HG03565 (cell line): ENCODE measurements around the gene SIAH1.
"Not testable (repeated sequence)": the region's sequence is repeated elsewhere in the genome, so short reads cannot be mapped to it uniquely, and the experiment has no call there.

Source experiments
- ATAC-seq: cut with Tn5 transposase; IDR thresholded peaks from one replicate; pipeline ENCODE4 v1.9.1; 2021; ENCODE audit warnings: mild to moderate bottlenecking, moderate library complexity; ENCODE audit not compliant: unreplicated experiment

SIAH1 gene, protein sequence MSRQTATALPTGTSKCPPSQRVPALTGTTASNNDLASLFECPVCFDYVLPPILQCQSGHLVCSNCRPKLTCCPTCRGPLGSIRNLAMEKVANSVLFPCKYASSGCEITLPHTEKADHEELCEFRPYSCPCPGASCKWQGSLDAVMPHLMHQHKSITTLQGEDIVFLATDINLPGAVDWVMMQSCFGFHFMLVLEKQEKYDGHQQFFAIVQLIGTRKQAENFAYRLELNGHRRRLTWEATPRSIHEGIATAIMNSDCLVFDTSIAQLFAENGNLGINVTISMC

DNA sequence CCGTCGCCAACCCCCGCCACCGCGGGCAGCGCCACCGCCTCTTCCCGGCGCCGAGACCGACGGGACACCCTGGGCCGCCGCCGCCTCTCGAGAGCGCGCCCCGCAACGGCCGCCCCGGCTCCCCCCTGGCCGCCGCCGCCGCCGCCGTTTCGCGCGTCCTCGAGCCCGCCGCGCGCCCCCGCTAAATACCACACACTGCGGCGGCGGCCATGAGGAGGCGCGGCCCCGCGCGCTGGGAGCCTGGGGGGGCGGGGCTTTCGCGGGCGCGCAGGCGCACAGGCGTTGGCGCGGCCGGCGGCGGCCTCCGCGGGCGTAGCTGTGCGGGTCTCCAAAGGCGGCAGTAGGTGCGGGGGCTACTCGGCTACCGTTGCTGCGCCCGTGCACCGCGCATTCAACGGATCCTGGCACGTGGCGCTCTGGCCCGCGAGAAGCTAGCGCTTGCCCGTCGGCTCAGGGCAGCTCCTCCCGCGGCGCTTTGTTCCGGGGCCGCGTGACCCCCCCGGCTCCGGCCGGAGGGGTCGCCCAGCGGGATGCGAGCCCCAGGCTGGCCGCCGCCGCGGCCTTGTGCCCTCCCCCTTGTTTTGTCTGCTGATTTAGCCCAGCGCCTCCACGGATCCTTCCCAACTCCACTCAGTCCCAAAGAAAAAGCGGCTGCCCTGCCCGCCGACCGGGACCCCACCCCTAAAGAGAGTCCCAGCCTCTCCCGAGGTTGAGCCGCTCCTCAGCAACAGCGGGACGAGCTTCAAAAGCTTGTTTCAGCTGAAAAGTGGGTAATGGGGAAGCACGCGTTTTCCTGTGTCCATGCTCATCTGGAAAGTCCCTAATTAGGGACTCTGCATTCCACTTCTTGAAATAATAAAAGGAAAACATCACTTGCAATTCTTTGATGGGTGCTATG, at the start of gene SIAH1:
Gene SIAH1 (minus strand): TSS at position 161 of the 898 bp plus-strand sequence. CDS start 22,985 bp downstream, outside the sequence.
- ATAC-seq, result peak; percentile 60

DNA sequence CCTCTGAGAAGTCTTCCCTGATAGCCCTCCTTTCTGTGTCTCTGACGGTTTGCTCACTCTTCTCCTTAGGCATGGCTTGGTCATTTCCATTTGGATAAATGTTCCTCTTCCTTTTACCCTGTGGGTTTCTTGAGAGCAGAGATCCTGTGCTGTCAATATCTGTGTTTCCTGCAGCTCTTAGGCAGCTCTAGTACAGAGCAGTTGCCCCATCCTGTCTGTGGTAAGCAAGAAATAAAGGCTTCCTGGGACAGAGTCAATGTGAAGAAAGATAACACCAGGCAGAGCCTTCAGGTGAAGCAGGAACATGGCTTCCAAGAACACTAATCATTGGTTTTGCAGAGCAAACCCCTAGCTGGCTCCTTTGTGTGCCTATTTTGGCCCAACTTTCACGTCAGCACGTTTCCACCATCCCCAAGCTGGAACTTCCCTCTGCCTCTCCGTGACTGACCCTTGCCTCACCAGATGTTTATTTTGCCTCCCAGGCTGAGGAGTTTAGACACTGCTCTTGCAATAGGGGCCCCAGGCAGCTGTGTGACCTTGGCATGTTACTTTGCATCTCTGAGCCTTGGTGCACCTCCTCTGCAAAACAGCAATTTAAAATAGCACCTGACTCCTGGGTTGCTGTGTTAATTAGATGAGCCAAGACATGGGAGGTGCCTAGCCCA, 49.6 kb upstream of the SIAH1 start:
- ATAC-seq, result no peak

DNA sequence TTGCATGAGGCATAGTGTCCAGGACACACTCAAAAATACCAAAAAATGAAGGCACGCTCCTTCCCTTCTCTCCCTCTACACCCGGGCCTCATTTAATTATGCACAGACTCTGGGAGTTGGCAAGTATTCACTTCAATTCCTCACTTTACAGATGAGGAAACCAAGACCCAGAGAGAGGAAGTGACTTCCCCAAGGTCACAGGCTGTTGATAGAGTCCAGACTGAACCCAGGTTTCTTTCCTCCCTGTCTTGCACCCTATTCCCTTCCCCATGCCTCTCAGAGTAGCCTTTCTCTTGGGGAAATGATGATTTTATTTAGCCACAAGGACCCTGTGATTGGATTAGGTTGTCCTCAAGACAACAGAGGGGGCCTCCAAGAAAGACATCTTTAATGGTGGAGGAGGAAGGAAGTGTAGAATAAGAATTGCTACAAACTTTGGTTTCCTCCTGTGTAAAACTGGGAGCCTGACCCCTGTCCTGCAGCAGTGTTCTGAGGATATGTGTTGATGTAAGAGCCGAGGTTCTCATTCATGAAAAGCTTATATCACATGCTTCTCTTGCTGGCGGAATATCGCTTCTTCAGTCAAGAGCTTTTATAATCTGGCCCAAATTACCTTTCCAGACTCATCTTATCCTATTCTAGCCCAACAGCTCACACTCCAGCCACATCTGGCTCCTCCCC, 48.8 kb upstream of the SIAH1 start:
- no peak for ATAC-seq

DNA sequence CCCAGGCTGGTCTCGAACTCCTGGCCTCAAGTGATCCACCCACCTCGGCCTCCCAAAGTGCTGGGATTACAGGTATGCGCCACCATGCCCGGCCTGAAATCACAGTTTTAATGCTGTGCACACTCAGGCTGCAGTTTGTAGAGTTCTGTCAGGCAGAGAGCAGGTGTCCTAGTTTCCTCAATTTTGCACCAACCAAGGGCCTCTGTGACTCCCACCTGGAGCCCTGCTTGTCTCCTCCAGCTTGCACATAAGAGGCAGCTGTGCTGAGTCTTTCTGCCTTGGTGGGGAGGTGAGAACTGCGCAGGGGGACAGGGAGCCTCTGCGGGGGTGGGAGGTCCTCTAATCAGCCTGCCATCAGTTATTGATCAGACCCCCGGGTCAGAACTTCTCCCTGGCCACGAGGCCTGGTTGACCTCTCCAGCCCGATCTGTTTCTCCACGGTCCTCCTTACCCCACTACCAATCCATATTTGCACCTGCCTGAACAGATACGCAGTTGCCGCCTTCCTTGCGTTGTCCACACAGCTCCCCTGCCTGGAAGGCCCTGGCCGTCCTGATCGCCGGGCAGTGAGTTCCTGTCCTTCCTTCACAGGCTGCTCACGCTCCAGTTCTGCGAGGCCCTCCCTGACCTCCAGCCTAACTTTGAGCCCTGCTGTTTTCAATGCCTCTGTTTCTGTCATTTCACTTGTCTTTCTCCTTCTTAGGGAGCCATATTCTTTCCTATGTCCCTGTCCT, 48.1 kb upstream of the SIAH1 start:
- no peak for ATAC-seq

DNA sequence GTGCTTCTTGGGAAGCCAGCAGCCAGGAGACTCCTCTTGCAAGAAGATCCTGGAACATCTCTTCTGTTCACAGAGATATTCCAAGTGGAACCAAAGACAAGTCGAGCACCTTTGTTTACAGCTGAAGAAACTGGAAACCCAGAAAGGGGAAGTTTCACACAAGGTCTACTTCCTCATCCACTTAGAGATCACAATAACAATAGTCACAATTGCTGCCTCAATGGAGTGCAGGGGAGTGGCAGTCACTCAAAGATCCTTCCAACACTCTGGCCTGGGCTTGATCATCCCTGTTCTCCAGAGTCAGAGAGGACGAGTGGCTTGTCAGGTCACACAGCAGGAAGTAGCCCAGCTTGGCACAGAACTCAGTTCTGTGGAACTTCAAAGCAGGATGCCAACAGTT, 46.9 kb upstream of the SIAH1 start:
- ATAC-seq, result peak; percentile 71

DNA sequence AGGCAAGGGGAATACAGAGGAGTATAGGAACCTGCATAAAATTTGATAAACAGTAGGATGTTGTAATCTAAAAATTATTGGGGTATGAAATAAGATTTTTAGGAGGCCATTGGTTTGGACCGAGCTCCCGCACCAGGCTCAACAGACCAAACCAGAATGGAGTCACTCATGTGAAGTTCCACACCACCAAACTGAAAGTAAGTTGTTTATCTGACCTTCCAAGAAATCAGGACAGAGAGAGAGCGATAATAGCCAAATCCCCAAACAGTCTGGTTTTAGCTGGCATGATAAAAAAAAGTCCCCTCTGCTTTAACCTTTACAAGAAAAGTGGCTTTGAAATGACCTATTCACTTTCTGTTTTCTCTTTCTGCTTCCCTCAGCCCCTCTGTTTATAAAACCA, 45.7 kb upstream of the SIAH1 start:
- ATAC-seq, result no peak

DNA sequence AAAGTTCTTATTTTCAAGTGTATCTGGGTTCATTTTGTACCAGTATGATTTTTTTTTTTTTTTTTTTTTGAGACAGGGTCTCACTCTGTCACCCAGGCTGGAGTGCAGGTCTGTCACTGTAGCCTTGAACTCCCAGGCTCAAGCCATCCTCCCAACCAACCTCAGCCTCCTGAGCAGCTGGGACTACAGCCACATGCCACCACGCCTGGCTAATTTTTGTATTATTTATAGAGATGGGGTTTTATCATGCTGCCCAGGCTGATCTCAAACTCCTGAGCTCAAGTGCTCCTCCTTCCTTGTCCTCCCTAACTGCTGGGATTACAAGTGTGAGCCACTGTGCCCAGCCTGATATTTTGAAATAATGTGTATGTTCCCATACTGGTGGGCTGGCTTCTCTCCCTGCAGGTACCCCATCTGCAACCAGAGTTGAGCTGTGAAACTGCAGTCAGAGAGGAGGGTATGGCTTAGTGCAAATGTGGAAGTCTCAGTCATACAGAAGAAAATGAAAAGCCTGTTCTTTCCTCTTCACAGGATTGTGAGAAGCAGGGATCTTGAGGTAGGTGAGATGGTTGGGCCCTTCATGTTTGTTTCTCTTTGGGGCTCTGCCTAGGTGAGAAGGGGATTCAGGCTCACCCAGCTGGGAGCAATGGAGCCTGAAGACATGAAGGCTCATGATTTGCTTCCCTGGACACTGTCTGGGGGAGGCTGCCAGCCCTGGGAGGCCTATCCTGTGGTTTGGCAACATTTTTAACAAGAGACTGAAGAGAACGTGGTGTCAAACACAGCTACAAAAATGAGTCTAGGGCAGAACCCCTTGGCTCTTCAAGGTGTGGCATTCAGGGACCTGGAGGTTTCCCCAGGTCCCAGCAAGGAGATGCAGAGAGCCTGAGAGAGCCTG, 41.3 kb upstream of the SIAH1 start:
- ATAC-seq, result no peak

DNA sequence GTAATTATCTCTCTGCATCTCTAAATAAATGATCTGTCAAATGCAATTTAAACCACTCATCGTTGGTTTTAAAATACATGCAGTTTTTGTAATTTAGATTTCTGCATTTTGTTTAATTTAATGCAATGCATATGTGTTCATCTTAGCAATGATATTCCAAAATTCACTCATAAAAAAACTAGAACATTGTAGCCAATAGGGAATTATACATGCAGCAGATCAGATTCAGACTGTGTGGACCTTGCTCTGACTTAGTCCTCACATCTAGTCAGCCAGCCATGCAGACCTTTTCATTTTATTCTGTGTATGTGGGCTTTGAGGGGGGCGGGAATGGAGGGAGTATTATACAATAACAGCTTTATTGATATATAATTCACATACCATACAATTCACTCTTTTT, 37.3 kb upstream of the SIAH1 start:
- ATAC-seq, result no peak

DNA sequence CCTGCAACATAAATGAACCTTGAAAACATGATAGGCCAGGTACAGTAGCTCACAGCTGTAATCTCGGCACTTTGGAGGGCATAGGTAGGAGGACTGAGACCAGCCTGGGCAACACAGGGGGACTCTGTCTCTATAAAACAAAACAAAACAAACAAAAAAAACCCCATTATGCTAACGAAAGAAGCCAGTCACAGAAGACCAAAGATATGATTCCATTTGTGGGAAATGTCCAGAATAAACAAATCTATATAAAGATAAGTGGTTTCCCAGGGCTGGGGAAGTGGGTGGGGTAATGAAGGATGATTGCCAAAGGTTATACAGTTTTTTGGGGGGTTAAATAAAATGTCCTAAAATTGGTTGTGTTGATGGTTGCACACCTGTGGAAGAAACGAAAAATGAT, 36.5 kb upstream of the SIAH1 start:
- no peak for ATAC-seq

DNA sequence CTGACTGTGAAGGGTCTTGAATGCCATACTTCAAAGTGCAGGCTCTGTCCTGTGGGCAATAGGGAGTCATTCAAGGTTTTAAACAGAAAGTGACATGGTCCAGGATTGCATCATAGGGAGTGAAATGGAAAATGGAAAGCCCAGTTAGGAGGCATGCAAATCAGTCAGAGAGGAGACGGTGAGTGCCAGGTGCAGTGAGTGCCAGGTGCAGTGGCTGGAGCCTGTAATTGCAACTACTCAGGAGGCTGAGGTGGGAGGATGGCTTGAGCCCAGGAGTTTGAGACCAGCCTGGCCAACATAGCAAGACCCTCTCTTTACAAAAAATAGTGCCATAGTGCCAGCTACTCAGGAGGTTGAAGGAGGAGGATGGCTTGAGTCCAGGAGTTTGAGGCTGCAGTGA, 35.2 kb upstream of the SIAH1 start:
- ATAC-seq, result no peak

DNA sequence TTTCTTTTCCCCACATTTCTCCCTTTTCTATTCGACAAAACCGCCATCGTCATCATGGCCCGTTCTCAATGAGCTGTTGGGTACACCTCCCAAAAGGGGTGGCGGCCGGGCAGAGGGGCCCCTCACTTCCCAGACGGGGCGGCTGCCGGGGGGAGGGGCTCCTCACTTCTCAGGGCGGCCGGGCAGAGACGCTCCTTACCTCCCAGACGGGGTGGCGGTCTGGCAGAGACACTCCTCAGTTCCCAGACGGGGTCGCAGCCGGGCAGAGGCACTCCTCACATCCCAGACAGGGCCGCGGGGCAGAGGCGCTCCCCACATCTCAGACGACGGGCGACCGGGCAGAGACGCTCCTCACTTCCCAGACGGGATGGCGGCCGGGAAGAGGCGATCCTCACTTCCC, 31.4 kb upstream of the SIAH1 start:
- not testable (repeated sequence) for ATAC-seq

DNA sequence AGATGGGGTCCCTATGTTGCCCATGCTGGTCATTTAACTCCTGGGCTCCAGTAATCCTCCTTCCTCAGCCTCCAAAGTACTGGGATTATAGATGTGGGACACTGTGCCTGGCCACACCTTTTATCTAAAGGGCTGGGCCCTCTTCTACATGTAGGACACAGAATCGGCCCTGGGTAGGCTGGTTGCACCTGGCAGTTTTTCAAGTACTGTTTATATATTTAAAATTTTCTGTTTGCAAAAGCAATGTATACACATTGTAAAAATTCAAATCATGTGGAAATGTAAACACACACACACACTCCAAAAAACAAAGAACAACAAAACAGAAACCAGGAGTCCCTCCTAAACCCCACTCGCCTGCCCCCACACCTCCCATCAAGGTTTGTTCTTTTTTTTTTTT, 28.1 kb upstream of the SIAH1 start:
- no peak for ATAC-seq

DNA sequence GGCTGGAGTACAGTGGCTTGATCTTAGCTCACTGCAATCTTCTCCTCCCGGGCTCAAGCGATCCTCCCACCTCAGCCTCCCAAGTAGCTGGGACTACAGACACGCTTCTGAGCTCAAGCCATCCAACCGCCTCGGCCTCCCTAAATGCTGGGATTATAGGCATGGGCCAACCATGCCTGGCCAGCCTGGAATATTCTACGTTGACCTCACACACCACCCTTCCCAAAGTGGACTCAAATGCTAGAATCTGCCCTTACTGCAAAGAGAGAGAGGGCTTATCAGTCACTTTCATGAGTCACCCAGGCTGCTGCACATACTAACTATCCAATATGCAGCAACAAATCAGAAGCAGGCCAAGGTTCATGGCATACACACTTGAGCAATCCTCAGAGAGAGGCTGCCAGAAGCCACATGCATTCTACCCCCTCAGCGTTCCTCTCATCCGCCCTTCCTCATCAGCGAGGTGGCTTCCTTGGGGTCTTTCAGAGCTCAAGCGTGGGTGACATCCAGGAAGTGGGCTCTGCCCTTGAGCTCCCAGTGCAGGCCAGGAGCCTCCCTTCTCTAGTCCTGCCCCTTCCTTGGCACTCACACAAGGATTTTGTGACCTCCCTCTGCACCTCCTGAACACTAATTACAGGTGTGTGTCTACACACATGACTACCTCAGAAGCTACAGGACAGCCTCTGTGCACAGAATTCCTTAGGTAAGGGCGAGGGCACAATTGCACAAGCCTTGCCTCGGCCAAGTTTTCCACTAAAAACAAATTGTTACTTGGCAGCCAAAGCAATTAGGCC, 24.8 kb upstream of the SIAH1 start:
- ATAC-seq, result no peak

DNA sequence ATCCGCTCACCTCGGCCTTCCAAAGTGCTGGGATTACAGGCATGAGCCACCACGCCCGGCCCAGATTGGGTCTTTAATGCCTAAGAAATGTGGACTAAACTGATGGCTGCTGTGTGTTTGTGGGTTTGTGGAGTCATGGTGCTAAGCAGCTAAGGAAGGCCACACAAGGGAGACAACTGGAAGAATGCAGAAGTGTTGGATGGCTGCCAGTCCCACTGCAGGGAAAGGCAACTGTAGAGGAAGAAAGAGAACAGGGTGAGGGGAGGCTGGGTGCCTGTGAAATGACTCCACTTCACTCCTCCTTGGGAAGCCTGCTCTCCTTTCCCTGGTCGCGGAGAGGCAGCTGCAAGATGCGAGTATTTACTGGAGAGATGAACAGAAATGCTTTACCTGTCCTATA, 23.5 kb upstream of the SIAH1 start:
- no peak for ATAC-seq

DNA sequence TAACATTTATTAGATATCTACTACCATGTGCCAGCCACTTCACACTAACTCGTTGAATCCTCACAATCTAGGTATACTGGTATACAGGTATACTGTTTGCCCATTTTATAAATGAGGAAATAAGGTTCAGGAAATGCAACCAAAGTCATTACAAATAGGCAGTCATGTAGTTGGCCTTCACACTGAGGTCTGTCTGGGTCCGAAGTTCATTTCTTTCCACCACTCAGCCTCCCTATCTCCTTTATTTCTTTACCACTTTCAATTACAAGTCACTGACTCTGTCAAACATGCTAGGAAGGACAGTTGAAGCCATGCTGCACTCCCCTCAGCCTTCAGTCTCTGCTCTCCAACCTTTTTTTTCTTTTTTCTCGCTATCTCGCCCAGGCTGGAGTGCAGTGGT, 20.7 kb upstream of the SIAH1 start:
- ATAC-seq, result no peak

DNA sequence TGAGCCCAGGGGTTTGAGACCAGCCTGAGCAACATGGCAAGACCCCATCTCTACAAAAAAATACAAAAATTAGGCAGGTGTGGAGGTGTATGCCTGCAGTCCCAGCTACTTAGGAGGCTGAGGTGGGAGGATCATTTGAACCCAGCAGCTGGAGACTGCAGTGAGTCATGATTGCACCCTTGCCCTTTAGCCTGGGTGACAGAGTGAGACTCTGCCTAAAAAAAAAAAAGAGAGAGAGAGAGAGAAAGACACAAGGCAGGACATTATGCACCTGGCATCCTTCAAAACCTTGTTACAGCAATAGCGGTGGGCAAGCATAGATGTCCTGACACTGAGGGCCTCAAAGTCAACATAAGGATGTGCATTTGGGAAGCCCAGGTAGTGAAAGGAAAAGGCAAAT, 19.9 kb upstream of the SIAH1 start:
- no peak for ATAC-seq

DNA sequence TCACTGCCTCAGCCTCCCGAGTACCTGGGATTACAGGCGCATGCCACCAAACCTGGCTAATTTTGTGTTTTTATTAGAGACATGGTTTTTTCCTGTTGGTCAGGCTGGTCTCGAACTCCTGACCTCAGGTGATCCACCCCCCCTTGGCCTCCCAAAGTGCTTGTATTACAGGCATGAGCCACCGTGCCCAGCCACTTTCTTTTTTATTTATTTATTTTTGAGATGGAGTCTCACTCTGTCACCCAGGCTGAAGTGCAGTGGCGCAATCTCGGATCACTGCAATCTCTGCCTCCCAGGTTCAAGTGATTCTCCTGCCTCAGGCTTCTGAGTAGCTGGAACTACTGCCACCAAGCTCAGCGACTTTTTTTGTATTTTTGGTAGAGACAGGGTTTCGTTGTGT, 17.3 kb upstream of the SIAH1 start:
- ATAC-seq, result not testable (repeated sequence)

DNA sequence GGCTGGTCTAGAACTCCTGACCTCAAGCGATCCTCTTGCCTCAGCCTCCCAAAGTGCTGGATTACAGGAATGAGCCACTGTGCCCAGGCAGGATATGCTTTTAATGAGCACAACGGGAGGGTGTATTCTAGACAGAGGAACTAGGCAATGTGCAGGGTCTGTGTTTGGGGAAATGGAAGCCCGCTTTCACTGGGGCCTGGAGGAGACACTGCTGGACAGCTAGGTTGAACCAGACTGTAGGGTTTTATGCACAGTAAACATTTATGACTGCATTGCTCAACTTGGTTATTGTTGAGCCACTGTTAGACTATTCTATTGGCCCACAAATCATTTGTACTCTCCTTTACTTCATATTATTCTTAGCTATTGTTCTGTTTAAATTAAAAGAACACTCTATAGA, 10.2 kb upstream of the SIAH1 start:
- ATAC-seq, result no peak

DNA sequence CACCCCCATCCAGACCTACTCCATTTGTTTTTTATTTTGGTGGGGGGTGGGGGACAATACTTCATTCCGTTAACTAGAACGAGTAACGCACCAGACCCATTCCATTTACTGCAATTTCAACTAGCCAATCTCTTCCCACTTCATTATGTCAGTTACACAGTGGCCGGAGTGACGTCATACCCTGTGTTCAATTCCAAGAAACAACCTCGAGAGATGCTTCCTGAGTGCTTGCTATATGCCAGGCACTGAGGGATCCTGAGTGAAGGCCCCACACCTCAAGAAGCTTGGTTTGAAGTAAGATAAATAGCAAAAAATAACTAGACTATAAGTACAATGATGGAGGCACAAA, 9.1 kb upstream of the SIAH1 start:
- no peak for ATAC-seq
